ENCODE measurements around the gene ACYP2.

The ACYP2 gene

GRCh38 chr2:54303631-54304030, 188.2 kb downstream of the ACYP2 start:
- TF ChIP-seq EZH2phosphoT487 (conservative IDR thresholded peaks at IDR 0.05; ENCODE audit: low read length) (no peak), CTCF (IDR thresholded peaks at IDR 0.05; ENCODE audit: insufficient read depth, low read length, poor library complexity, severe bottlenecking) (no peak)
- Histone ChIP-seq H4K20me1 (ENCODE audit: low read depth, low read length) (no peaks in the 10 kb centered on the region), H3K9ac (ENCODE audit: low read length) (no peak overlapping the region), H2AFZ (ENCODE audit: low read depth, low read length, severe bottlenecking) (no peak overlapping the region), H3K27me3 (ENCODE audit: low read length) (no peaks in the 10 kb centered on the region), H3K9me2 (replicated peaks; ENCODE audit: insufficient read depth, low read length) (0 out of 2 replicates have a peak, but pooled peaks cover 4% of the 10 kb centered on the region), H3F3A (ENCODE audit: insufficient read depth) (no peaks in the 10 kb centered on the region), H3K27ac (ENCODE audit: low read depth, low read length) (no peak overlapping the region), H3K9me3 (ENCODE audit: insufficient read depth, low read length) (no peaks in the 10 kb centered on the region), H3K36me3 (ENCODE audit: low read length) (no peaks in the 10 kb centered on the region), H3K4me2 (ENCODE audit: low read depth, low read length, poor library complexity, severe bottlenecking) (no peak overlapping the region), H3K79me2 (ENCODE audit: insufficient read depth, low read length) (no peaks in the 10 kb centered on the region), H3K4me3 (ENCODE audit: insufficient read depth, low read length, poor library complexity, severe bottlenecking) (no peak overlapping the region)

GRCh38 chr2:54306556-54306955, 191.1 kb downstream of the ACYP2 start:
- Histone ChIP-seq H3K79me2 (ENCODE audit: insufficient read depth, low read length) (no peaks in the 10 kb centered on the region), H3K27ac (ENCODE audit: low read depth, low read length) (no peak overlapping the region), H3K9me2 (replicated peaks; ENCODE audit: insufficient read depth, low read length) (0 out of 2 replicates have a peak, but pooled peaks cover 4% of the 10 kb centered on the region), H3K9me3 (ENCODE audit: insufficient read depth, low read length) (no peaks in the 10 kb centered on the region), H3K27me3 (ENCODE audit: low read length) (no peaks in the 10 kb centered on the region), H3K4me3 (ENCODE audit: insufficient read depth, low read length, poor library complexity, severe bottlenecking) (no peak overlapping the region), H3K4me2 (ENCODE audit: low read depth, low read length, poor library complexity, severe bottlenecking) (no peak overlapping the region), H3K9ac (ENCODE audit: low read length) (no peak overlapping the region), H3F3A (ENCODE audit: insufficient read depth) (no peaks in the 10 kb centered on the region), H4K20me1 (ENCODE audit: low read depth, low read length) (no peaks in the 10 kb centered on the region), H2AFZ (ENCODE audit: low read depth, low read length, severe bottlenecking) (no peak overlapping the region), H3K36me3 (ENCODE audit: low read length) (no peaks in the 10 kb centered on the region)
- TF ChIP-seq CTCF (IDR thresholded peaks at IDR 0.05; ENCODE audit: insufficient read depth, low read length, poor library complexity, severe bottlenecking) = no peak
- TF ChIP-seq EZH2phosphoT487 (conservative IDR thresholded peaks at IDR 0.05; ENCODE audit: low read length) = no peak

GRCh38 chr2:54308186-54308585, 192.8 kb downstream of the ACYP2 start:
- Histone ChIP-seq H3K27me3 (ENCODE audit: low read length) (no peaks in the 10 kb centered on the region), H3K9me2 (replicated peaks; ENCODE audit: insufficient read depth, low read length) (no peaks in the 10 kb centered on the region), H2AFZ (ENCODE audit: low read depth, low read length, severe bottlenecking) (no peak overlapping the region), H3K36me3 (ENCODE audit: low read length) (no peaks in the 10 kb centered on the region), H3K27ac (ENCODE audit: low read depth, low read length) (no peak overlapping the region), H3F3A (ENCODE audit: insufficient read depth) (no peaks in the 10 kb centered on the region), H3K4me2 (ENCODE audit: low read depth, low read length, poor library complexity, severe bottlenecking) (no peak overlapping the region), H3K79me2 (ENCODE audit: insufficient read depth, low read length) (no peaks in the 10 kb centered on the region), H4K20me1 (ENCODE audit: low read depth, low read length) (no peaks in the 10 kb centered on the region), H3K9me3 (ENCODE audit: insufficient read depth, low read length) (no peaks in the 10 kb centered on the region), H3K9ac (ENCODE audit: low read length) (no peak overlapping the region), H3K4me3 (ENCODE audit: insufficient read depth, low read length, poor library complexity, severe bottlenecking) (no peak overlapping the region)
- TF ChIP-seq CTCF (IDR thresholded peaks at IDR 0.05; ENCODE audit: insufficient read depth, low read length, poor library complexity, severe bottlenecking) = no peak
- no peak for TF ChIP-seq EZH2phosphoT487 (conservative IDR thresholded peaks at IDR 0.05; ENCODE audit: low read length)
